Measurements from ENCODE around the gene CXCL17. TPM values are rescaled to one million over a fixed set of nuclear protein-coding genes. Genes with fewer than 3 reads are reported as not detected.
A peak's percentile ranks its signal among the peaks of the same experiment; 100 is the strongest.
"Not testable (repeated sequence)": the region's sequence is repeated elsewhere in the genome, so short reads cannot be mapped to it uniquely, and the experiment has no call there.

CXCL17 gene
- total and polyA plus RNA-seq, 10 donors, result 0.11 to 0.19 (median 0.12) TPM; not detected in 7

DNA sequence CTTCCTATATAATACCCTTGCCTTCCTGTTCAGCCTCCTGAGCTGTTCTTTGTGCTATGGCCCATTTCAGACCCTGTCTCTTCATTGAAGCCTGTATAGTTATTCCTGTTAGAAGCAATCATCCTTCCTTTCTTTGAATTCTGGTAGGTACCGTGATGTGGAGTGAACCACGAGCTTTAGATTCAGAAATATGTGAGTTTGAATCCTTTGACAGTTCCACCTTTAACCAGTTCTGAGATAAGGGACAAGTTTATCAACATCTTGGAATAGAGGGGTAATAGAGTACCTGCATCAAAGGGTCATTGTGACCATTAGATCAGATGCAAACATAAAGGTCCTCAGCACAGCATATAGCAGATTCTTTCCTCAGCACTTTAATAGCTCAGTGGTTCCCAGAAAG is 12.3 kb upstream of the CXCL17 start:
- no peaks in the 10 kb centered on the region for H3K9me3 ChIP-seq

DNA sequence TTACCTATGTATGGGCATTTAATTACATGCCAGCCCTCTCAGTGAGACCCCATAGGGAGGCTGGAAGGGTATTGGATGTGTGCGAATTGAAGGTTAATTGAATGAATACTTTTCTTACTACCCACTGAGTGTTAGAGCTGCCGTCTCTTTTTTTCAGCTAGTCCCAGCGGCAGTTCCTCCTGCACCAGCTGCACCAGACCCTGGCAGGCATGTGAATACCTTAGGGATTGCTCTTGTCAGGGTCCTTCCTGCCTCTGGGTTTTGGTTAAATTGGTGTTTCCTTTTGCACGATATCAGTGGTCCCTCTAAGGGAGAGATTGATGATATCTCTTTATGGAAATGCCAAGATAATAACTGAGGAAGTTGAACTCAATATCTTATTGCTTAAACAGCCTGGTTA is 9.8 kb upstream of the CXCL17 start:
- 29 to 44% (median 34%) methylated on average over 4 of the region's 4 CpGs for WGBS, 5 donors
- no peak for DNase-seq
- H3K36me3 ChIP-seq, result no peaks in the 10 kb centered on the region
- H3K4me3 ChIP-seq, result no peak overlapping the region
- TF ChIP-seq, protein P1, sequence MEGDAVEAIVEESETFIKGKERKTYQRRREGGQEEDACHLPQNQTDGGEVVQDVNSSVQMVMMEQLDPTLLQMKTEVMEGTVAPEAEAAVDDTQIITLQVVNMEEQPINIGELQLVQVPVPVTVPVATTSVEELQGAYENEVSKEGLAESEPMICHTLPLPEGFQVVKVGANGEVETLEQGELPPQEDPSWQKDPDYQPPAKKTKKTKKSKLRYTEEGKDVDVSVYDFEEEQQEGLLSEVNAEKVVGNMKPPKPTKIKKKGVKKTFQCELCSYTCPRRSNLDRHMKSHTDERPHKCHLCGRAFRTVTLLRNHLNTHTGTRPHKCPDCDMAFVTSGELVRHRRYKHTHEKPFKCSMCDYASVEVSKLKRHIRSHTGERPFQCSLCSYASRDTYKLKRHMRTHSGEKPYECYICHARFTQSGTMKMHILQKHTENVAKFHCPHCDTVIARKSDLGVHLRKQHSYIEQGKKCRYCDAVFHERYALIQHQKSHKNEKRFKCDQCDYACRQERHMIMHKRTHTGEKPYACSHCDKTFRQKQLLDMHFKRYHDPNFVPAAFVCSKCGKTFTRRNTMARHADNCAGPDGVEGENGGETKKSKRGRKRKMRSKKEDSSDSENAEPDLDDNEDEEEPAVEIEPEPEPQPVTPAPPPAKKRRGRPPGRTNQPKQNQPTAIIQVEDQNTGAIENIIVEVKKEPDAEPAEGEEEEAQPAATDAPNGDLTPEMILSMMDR (IDR thresholded peaks at IDR 0.05 in 8 of 11, conservative IDR thresholded peaks at IDR 0.05 in 3 of 11), result no peak
- no peak for TF ChIP-seq POLR2AphosphoS5 (IDR thresholded peaks at IDR 0.05)
- no peak for TF ChIP-seq POLR2A (IDR thresholded peaks at IDR 0.05)
- H3K9me3 ChIP-seq, result no peaks in the 10 kb centered on the region
- peak overlapping the region in 4 of 8 donors; percentile 55 to 71 (median 61) for H3K27ac ChIP-seq
- no peaks in the 10 kb centered on the region for H3K27me3 ChIP-seq (replicated peaks in 1 of 7)
- H3K4me1 ChIP-seq, result peaks cover 3 to 70% (median 26%) of the 10 kb centered on the region in 6 donors
- intact Hi-C loops (cut with DNase I; ENCODE audit: low total_unique reads), result no loop called here

More for the DNA sequence above, 12.3 kb upstream of the CXCL17 start:
- intact Hi-C loops (cut with DNase I; ENCODE audit: low total_unique reads), result no loop called here
- Histone ChIP-seq H3K27me3 (replicated peaks in 1 of 7) (no peaks in the 10 kb centered on the region), H3K4me3 (no peak overlapping the region), H3K4me1 (peaks cover 3 to 60% (median 20%) of the 10 kb centered on the region in 6 donors), H3K36me3 (no peaks in the 10 kb centered on the region), H3K27ac (peak overlapping the region in 3 of 8 donors; percentile 37 to 66 (median 45))
- DNase-seq, result no peak
- 81 to 94% (median 85%) methylated on average over 2 of the region's 2 CpGs for WGBS, 5 donors
- no peak for TF ChIP-seq POLR2A (IDR thresholded peaks at IDR 0.05)
- no peak for TF ChIP-seq POLR2AphosphoS5 (IDR thresholded peaks at IDR 0.05)
- TF ChIP-seq, protein P1 (IDR thresholded peaks at IDR 0.05 in 8 of 11, conservative IDR thresholded peaks at IDR 0.05 in 3 of 11), result no peak

GRCh38 chr19:42450314-42450934 is 7.7 kb upstream of the CXCL17 start:
- H3K4me3 ChIP-seq, result no peak overlapping the region
- peak; percentile 86 for DNase-seq
- no peaks in the 10 kb centered on the region for H3K36me3 ChIP-seq
- 0 to 5% (median 1%) methylated on average over 3 of the region's 3 CpGs for WGBS, 5 donors
- peak overlapping the region in 6 of 8 donors; percentile 36 to 72 (median 52) for H3K27ac ChIP-seq
- intact Hi-C loops (cut with DNase I; ENCODE audit: low total_unique reads), result loop anchor here (2.0 kb wide), 1 partner anchor 78 kb away; the partner anchor contains the start of gene CEACAM1
- H3K9me3 ChIP-seq, result no peaks in the 10 kb centered on the region
- H3K27me3 ChIP-seq (replicated peaks in 1 of 7), result no peaks in the 10 kb centered on the region
- TF ChIP-seq, protein P1 (IDR thresholded peaks at IDR 0.05 in 8 of 11, conservative IDR thresholded peaks at IDR 0.05 in 3 of 11), result peak; percentile 84 to 98 (median 93)
- TF ChIP-seq POLR2A (IDR thresholded peaks at IDR 0.05), result no peak
- peak in 1 of 3 donors; percentile 82 for TF ChIP-seq POLR2AphosphoS5 (IDR thresholded peaks at IDR 0.05)
- H3K4me1 ChIP-seq, result peaks cover 3 to 60% (median 22%) of the 10 kb centered on the region in 6 donors

DNA sequence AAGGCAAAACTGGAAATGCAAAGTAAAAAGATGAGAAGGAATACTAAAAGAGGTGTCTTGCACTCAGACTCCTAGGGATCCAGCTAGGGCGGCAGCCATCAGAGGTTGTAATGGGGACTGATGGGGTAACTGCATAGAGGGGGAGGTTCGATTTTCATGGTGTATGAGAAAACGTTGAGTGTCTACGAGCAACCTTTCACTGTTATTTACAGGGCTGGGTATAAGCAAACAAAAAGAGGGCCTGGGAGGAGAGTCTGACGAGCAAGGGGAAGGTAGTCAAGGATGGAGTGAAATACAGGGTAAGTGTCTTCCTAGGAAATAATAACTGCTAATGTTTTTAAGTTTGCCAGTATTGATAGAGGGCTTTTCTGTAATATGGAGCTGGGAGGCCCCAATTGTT is 5.6 kb upstream of the CXCL17 start:
- WGBS, 5 donors, result 84 to 92% (median 85%) methylated on average over 5 of the region's 5 CpGs
- H3K36me3 ChIP-seq; H3K9me3 ChIP-seq; intact Hi-C loops (cut with DNase I; ENCODE audit: low total_unique reads); H3K4me3 ChIP-seq; H3K27me3 ChIP-seq (replicated peaks in 1 of 7); DNase-seq; H3K27ac ChIP-seq: not testable (repeated sequence)
- H3K4me1 ChIP-seq, result peaks cover 3 to 42% (median 21%) of the 10 kb centered on the region in 6 donors
